ENCODE data around the gene TBC1D8B.
"Not testable (repeated sequence)": the region's sequence is repeated elsewhere in the genome, so short reads cannot be mapped to it uniquely, and the experiment has no call there.

The TBC1D8B gene

GRCh38 chrX:106802388-106803275, at the start of gene TBC1D8B:
TSS of gene TBC1D8B (plus strand) at chrX:106802673. CDS start at chrX:106802854, 181 bp downstream.
- no peak for DNase-seq (ENCODE audit: low read depth)

DNA sequence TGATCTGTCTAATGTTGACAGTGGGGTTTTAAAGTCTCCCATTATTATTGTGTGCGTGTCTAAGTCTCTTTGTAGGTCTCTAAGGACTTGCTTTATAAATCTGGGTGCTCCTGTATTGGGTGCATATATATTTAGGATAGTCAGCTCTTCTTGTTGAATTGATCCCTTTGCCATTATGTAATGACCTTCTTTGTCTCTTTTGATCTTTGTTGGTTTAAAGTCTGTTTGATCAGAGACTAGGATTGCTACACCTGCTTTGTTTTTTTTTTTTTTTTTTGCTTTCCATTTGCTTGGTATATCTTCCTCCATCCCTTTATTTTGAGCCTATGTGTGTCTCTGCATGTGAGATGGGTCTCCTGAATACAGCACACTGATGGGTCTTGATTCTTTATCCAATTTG, 33.2 kb upstream of the TBC1D8B start:
- DNase-seq (ENCODE audit: low read depth): not testable (repeated sequence)

DNA sequence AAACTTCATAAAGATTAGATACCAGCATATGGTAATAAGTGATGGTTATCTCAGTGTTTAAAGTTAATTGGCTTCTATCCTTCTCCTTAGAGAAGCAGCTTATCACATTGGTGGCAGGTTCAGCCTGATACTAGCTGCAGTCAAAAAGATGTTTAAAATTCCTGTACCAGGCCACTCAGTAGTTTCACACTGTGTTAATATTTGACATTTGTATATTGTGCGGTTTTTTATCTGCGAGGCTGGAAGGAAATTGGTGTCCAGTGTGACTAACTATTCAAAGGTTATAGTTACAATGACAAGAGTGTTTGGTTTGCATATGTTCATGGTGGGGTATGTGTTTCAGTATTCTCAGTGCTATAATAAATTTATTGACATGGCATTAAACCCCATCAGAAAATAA, 27.5 kb upstream of the TBC1D8B start:
- no peak for DNase-seq (ENCODE audit: low read depth)

DNA sequence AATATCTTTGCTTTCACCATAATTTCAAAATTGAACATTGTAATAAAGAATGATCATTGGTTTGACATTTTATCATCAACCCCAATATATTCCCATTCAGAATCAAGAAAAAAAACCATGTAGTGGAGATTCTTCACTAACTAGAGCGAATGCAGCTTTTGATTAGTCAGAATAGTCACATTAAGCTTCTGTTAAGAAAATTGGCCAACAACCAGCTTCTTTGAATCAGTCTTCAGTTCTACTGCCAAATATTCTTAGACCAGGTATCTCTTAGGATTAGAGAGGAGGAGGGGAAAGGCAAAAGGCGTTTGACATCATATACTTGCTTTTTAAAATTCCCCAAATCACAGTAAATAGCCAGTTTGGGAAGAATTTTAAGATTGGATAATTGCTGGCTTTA, 22.2 kb upstream of the TBC1D8B start:
- DNase-seq (ENCODE audit: low read depth): no peak

DNA sequence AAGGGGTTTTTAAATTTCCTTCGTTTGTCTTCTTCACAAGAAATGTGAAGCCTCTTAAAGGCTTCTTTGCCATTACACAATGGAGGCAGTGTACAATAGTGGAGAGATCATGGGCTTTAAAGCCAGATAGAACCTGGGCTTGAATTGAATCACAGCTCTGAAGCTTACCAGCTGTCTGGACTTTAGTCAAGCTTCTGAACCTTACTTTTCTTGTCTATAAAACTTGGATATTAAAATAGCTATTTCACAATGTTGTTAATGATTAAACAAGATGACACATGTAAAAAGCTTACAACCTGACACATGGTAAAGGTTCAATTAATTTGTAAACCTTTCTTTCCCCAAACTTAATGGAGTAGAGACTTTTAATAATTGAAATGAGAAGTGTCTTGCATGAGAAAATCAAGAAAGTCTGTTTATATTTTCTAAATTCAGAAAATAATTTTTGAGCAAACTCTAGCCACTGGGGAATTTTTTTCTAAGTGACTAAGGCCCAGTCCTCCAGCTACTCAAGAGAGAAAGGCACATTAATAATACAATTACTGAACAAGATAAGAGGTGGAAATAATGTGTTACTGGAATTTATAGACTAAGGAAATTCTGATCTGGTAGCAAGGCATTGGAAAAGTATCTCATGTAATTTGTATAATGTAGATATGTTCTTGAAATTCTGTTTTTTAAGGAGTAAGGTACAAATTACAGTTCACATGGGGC, 21.7 kb upstream of the TBC1D8B start:
- DNase-seq (ENCODE audit: low read depth): no peak

GRCh38 chrX:106783716-106784115, 18.8 kb upstream of the TBC1D8B start:
- DNase-seq (ENCODE audit: low read depth): no peak

- DNase-seq (ENCODE audit: low read depth): no peak
These were observed 11.0 kb upstream of the TBC1D8B start for GRCh38 chrX:106791495-106791894.

DNA sequence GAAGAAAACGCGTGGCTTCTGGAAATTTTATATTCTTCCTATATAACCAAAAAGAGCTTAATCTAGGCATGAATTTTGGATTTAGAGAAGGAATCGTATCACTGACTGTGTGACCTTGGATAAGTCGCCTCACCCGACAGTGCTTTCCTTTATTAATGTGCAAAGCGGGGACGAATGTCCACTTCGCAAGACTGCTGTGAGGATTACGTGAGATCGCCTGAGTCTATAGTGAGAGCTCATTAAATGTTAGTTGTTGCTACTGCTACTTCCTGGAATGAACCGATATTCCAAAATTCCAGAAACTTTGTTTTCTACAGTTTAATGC, 448 bp upstream of the TBC1D8B start:
- DNase-seq (ENCODE audit: low read depth): no peak

GRCh38 chrX:106811131-106811910, 8.8 kb downstream of the TBC1D8B start:
- DNase-seq (ENCODE audit: low read depth): no peak

DNA sequence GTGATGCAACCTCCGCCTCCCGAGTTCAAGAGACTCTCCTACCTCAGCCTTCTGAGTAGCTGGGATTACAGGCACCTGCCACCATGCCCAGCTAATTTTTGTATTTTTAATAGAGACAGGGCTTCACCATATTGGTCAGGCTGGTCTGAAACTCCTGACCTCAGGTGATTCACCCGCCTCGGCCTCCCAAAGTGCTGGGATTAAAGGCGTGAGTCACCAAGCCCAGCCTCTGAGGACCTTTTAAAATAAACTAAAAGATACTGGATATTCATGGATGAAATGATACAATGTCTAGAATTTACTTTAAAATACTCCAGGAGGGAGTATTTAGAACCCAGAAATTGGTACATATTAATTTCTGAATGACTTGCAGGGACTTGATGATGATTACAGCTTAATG, 10.5 kb downstream of the TBC1D8B start:
- not testable (repeated sequence) for DNase-seq (ENCODE audit: low read depth)

DNA sequence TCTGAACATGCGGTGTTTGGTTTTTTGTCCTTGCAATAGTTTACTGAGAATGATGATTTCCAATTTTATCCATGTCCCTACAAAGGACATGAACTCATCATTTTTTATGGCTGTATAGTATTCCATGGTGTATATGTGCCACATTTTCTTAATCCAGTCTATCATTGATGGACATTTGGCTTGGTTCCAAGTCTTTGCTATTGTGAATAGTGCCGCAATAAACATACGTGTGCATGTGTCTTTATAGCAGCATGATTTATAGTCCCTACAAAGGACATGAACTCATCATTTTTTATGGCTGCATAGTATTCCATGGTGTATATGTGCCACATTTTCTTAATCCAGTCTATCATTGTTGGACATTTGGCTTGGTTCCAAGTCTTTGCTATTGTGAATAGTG, 11.6 kb downstream of the TBC1D8B start:
- DNase-seq (ENCODE audit: low read depth): not testable (repeated sequence)

DNA sequence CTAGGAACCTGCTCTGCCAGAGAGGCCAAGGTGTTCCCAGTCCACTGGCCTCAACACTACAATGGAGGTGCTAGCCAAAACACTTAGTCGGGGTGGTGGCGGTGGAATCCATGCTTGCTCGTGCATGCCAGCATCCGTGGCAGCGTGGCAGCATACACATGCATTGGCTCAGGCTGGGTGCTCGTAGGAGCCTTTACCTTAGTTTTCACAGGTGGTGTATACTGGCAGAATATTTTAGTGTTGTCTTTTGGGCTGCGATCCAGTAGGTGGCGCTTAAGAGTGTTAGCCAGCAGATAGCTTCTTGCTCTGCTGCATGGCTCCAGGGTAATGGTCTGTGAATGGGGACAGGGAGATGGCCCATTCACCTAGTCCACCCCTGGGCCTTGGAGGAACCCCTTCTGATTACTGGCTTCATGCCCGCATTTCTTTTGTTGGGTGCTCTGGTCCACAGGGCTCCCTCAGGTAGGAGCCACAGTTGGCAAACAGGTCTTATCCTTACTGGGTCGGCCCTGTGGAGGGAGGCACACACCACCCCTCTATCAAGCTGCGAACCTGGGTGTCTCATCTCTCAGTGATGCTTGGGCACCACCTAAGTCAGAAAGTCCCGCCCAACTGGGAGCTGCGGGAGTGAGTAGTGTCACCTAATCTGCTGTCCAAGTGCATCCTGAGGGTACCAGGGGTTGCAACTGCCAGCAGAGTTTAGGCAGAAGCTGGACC, 60.7 kb downstream of the TBC1D8B start:
- no peak for DNase-seq (ENCODE audit: low read depth)

- no peak for DNase-seq (ENCODE audit: low read depth)
These were observed 61.2 kb downstream of the TBC1D8B start for GRCh38 chrX:106863697-106864096.

DNA sequence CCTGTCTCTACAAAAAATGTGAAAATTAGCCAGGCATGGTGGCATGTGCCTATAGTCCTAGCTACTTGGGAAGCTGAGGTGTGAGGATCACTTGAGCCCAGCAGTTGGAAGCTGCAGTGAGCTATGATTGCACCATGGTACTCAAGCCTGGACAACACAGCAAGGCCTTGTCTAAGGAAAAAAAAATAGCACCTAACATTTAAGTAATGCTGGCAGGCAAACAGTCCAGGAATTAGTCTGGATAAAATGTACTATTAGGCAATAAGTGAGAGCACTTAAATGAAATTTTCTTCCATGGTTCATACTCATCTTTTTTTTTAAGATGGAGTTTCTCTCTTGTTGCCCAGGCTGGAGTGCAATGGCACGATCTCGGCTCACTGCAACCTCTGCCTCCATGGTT, 70.3 kb downstream of the TBC1D8B start:
- not testable (repeated sequence) for DNase-seq (ENCODE audit: low read depth)

DNA sequence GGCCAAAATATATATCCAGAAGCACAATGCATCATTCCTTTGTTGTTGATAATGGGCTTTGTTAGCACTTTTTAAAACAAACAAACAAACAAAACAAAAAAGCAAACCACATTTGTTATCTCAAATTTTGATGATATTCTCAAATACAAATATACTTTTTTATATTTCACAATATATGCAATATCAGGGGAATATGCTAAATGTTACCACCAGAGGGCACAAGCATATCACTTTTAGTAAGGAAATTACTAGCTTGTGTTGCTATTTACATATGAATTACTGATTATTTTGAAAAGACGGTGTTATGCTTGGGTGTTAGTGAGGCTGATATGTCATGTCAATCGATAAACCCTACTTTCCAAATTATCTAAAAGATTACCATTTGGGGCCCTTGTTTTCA, 71.6 kb downstream of the TBC1D8B start:
- no peak for DNase-seq (ENCODE audit: low read depth)

GRCh38 chrX:106875151-106875550, 72.7 kb downstream of the TBC1D8B start:
- DNase-seq (ENCODE audit: low read depth): no peak

GRCh38 chrX:106889468-106889867, 87.0 kb downstream of the TBC1D8B start:
- no peak for DNase-seq (ENCODE audit: low read depth)

- DNase-seq (ENCODE audit: low read depth): no peak
These were observed 89.4 kb downstream of the TBC1D8B start for GRCh38 chrX:106891762-106892460.

DNA sequence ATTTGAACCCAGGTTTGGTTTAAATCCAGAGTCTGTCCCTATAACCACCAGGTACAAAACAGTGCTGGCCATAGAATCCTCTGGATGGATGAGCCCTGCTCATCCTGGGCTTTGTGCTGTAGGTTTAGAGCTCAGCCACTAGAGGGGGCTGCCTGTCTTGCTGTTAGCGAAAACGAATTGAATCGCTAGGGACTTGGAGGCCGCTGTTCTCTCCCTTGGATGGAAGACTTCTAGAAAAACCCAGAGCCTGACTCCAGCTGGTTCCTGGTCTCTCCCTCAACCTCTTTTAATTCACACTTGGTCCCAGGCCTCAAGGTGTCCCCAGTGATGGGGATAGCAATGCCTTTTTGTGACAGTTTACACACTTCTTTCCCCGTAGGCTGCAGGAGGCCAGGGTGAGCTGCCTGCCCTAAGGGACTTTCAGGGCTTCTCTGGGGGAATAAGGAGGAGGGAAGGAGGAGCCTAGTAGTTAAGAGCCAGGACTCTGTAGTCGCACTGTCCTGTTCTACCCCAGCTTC, 92.0 kb downstream of the TBC1D8B start:
- DNase-seq (ENCODE audit: low read depth): peak; percentile 16

DNA sequence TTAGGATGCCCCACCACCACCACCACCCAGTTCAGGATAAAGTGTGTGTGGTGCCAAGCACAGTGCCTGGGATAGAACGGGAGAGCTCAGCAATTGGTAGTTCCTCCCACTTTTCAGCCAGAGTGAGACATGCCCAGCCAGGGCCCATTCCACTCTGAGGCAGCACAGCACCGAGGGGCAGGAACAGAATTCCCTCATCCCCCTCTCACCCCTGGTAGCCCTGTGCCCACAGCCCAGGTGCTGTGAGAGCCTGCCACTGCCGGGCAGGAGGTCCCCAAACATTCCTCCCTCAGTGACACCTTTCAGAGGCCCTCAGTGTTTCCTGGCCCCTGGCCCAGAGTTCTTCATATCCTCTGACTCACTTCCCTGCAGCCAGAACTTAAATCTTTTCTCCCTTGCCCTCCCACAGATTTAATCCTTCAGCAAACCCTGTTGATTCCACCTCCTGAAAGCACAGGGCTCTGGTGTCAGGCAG, 92.5 kb downstream of the TBC1D8B start:
- no peak for DNase-seq (ENCODE audit: low read depth)

GRCh38 chrX:106897259-106897658, 94.8 kb downstream of the TBC1D8B start:
- no peak for DNase-seq (ENCODE audit: low read depth)

Measured in stimulated activated CD4-positive, alpha-beta T cell treated with anti-CD3 and anti-CD28 coated beads, Interleukin-2, amount 100 ng/mL, for 4 hours (primary cell).